B cell (primary cell): ENCODE results near the gene METAP1D. TPM values are rescaled to one million over a fixed set of nuclear protein-coding genes. Genes with fewer than 3 reads are reported as not detected.
A peak's percentile ranks its signal among the peaks of the same experiment; 100 is the strongest.

Experiments used
- ATAC-seq: fragments of 200-7000 bp; cut with Tn5 transposase; one replicate; pipeline ENCODE4 v1.10.0; 2021; ENCODE audit warnings: low read depth, mild to moderate bottlenecking, moderate number of reproducible peaks, moderate library complexity
- CTCF ChIA-PET: fragments of 350-600 bp; sonication (Branson Sonifier 250); formaldehyde crosslinking; loops from one replicate; lab custom pipeline; 2021; ENCODE audit warnings: antibody characterized with exemption, inconsistent platforms; lab: Charles Lee
- POLR2A ChIA-PET: fragments of 350-600 bp; sonication (Branson Sonifier 250); formaldehyde crosslinking; loops from one replicate; lab custom pipeline; 2021; ENCODE audit warnings: antibody characterized with exemption; lab: Charles Lee
- DNase-seq: peaks from one replicate; pipeline ENCODE4 v3.0.0; 2013
- H2AFZ ChIP-seq: 2 replicates; pipeline ENCODE4 v1.6.1; 2012; ENCODE audit warnings: mild to moderate bottlenecking, low read depth, low read length; ENCODE audit not compliant: insufficient read depth, poor library complexity, severe bottlenecking
- H3K27ac ChIP-seq, 2 donors: 1 replicate in 1 of 2; 2 replicates in 1 of 2; pipeline ENCODE4 v1.5.1; 2012 to 2013; ENCODE audit warnings: low read length in 2 of 2, mild to moderate bottlenecking in 2 of 2, moderate library complexity in 1 of 2
- H3K27me3 ChIP-seq, 4 experiments: fragments of 200-600 bp in 1 of 4; sonication (generic) in 1 of 4; replicated peaks in 1 of 4; 1 replicate in 2 of 4; 2 replicates in 2 of 4; pipeline versions ENCODE4 v1.6.1 to v1.7.0; 2013 to 2016; ENCODE audit warnings: low read length in 3 of 4, mild to moderate bottlenecking in 2 of 4, mixed read lengths in 1 of 4, moderate library complexity in 1 of 4; ENCODE audit not compliant: insufficient read depth in 4 of 4, control insufficient read depth in 3 of 4; ENCODE audit errors: control extremely low read depth in 1 of 4
- H3K36me3 ChIP-seq, 2 experiments: replicated peaks in 1 of 2; 1 replicate in 1 of 2; 2 replicates in 1 of 2; pipeline versions ENCODE4 v1.6.1 to v1.7.1; 2013; ENCODE audit warnings: low read length in 1 of 2; ENCODE audit not compliant: insufficient read depth in 2 of 2, control insufficient read depth in 1 of 2; ENCODE audit errors: control extremely low read depth in 1 of 2, extremely low read depth in 1 of 2
- H3K4me1 ChIP-seq, 2 donors: fragments of 200-600 bp in 1 of 2; sonication (generic) in 1 of 2; 1 replicate in 1 of 2; 2 replicates in 1 of 2; pipeline versions ENCODE4 v1.5.1 to v1.6.1; 2013 to 2017; ENCODE audit warnings: low read length in 2 of 2; ENCODE audit not compliant: control insufficient read depth in 2 of 2, insufficient read depth in 2 of 2
- H3K4me2 ChIP-seq: replicated peaks from 2 replicates; pipeline ENCODE3; 2012; ENCODE audit warnings: mild to moderate bottlenecking, low read depth, low read length; ENCODE audit not compliant: poor library complexity, severe bottlenecking
- H3K4me3 ChIP-seq, 5 experiments: fragments of 200-600 bp in 1 of 5; sonication (generic) in 1 of 5; 1 replicate in 3 of 5; 2 replicates in 2 of 5; pipeline versions ENCODE4 v1.5.1 to v1.7.0; 2011 to 2016; ENCODE audit warnings: low read length in 4 of 5, mild to moderate bottlenecking in 4 of 5, low read depth in 2 of 5, control low read depth in 1 of 5, moderate library complexity in 1 of 5; ENCODE audit not compliant: insufficient read depth in 1 of 5; ENCODE audit errors: control extremely low read depth in 1 of 5, extremely low read depth in 1 of 5
- H3K79me2 ChIP-seq: fragments of 200-600 bp; sonication (generic); one replicate; pipeline ENCODE4 v1.6.0; 2016; ENCODE audit warnings: low read length; ENCODE audit not compliant: control insufficient read depth, insufficient read depth
- H3K9ac ChIP-seq: fragments of 200-600 bp; sonication (generic); 2 replicates; pipeline ENCODE4 v1.6.1; 2017; ENCODE audit warnings: mild to moderate bottlenecking, low read length, moderate library complexity
- H3K9me3 ChIP-seq, 3 donors: one replicate each; pipeline versions ENCODE4 v1.6.1 to v1.7.1; 2013; ENCODE audit warnings: low read length in 2 of 3; ENCODE audit not compliant: control insufficient read depth in 2 of 3, insufficient read depth in 1 of 3; ENCODE audit errors: control extremely low read depth in 1 of 3
- H4K20me1 ChIP-seq: 2 replicates; pipeline ENCODE4 v1.6.0; 2012; ENCODE audit warnings: mild to moderate bottlenecking, low read length; ENCODE audit not compliant: insufficient read depth, control insufficient read depth, poor library complexity, severe bottlenecking
- H3K27ac Mint-ChIP-seq: one replicate; pipeline ENCODE4 v1.8.0; 2021; ENCODE audit warnings: mixed read lengths
- H3K27me3 Mint-ChIP-seq: one replicate; pipeline ENCODE4 v1.8.0; 2021; ENCODE audit warnings: mixed read lengths
- H3K4me1 Mint-ChIP-seq: one replicate; pipeline ENCODE4 v1.8.0; 2021; ENCODE audit warnings: mixed read lengths
- H3K4me3 Mint-ChIP-seq: one replicate; pipeline ENCODE4 v1.8.0; 2021; ENCODE audit warnings: mixed read lengths
- H3K9me3 Mint-ChIP-seq: one replicate; pipeline ENCODE4 v1.8.0; 2022; ENCODE audit warnings: mixed read lengths; ENCODE audit not compliant: insufficient read depth
- EZH2 ChIP-seq: IDR thresholded peaks from 2 replicates; pipeline ENCODE4 v1.6.1; 2012; ENCODE audit warnings: borderline replicate concordance, low read depth, mild to moderate bottlenecking, moderate library complexity, low read length; ENCODE audit not compliant: insufficient read depth, poor library complexity, severe bottlenecking
- WGBS: methylation state at CpG from one replicate; pipeline ENCODE4 v1.1.5; 2013; ENCODE audit warnings: missing lambda C conversion rate; ENCODE audit not compliant: insufficient coverage; 5-methylcytosine and 5-hydroxymethylcytosine counted together
- intact Hi-C: fragments of 100-400 bp; cut with micrococcal nuclease; formaldehyde crosslinking; loops from one replicate; pipeline ENCODE4 v1.10.0; 2022
- polyA plus RNA-seq: library from polyadenylated mRNA; depleted of rRNA; stranded (reverse); fragments of >200 nt; gene quantifications from 2 replicates; pipeline ENCODE4 v1.2.3, GENCODE V29; 2012
- total RNA-seq, 2 donors: library from RNA; stranded (reverse); fragments of 120-200 nt in 1 of 2; gene quantifications; 1 replicate in 1 of 2; 2 replicates in 1 of 2; pipeline versions ENCODE4 v1.2.3 to v1.2.4, GENCODE V29; 2013 to 2022
- TF ChIP-seq, protein P1 (sequence below): fragments of 200-600 bp; IDR thresholded peaks from one replicate; pipeline ENCODE4 v1.8.0; 2022; ENCODE audit warnings: antibody characterized with exemption, mild to moderate bottlenecking

The METAP1D gene
- total and polyA plus RNA-seq, 2 donors (not counting 1 experiment from before 2014, with no cell fraction given): 7.8 to 8.9 TPM

DNA sequence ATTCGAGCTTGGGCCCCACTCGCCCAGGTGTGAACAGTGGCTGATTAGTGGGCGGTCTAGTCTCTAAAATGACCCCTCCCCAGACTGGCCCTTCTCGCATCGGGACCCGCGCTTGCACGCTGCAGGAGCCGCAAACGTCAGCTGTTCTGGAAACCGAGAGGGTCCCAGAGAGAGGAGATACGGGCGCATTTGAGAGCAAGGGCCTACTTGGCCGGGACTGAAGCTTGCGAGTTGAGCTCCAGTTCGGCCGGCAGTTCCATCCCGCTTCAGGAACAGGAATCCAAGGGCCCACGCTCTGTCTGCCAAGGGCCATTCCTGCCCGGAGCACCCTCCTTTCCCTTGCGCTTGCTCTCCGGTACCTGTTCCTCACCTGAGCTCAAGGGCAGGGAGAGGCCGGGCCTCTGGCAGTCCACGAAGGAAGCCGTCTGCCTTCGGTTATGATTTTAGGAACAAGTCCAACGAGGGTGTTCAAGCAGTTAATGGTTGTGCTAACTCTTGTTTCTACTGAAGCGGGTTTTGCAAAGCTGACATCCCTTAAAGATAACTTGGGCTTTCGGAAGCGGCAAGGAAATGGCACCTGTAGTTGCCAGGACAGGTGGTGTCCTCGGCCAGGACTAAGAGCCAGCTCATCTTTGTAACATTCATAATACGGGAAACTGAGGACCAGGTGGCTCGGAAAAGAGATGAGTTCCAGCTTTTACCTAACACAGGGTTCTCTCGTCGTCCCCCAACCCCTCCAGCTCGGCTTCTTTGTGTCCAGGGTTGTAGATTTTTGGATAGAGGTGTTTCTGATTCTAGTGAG is 81.7 kb downstream of the METAP1D start:
- Mint-ChIP-seq H3K27me3 (peaks cover 61% of the 10 kb centered on the region), H3K9me3 (no peaks in the 10 kb centered on the region), H3K4me3 (no peak overlapping the region), H3K4me1 (peaks cover 32% of the 10 kb centered on the region), H3K27ac (no peak overlapping the region)
- peaks cover 0 to 73% (median 36%) of the 10 kb centered on the region in 3 donors for H3K9me3 ChIP-seq
- no peak overlapping the region for H3K9ac ChIP-seq
- H3K4me1 ChIP-seq: peaks cover 49 to 63% of the 10 kb centered on the region in 2 donors
- intact Hi-C loops: no loop called here
- peak; percentile 44 for TF ChIP-seq EZH2
- TF ChIP-seq, protein P1, sequence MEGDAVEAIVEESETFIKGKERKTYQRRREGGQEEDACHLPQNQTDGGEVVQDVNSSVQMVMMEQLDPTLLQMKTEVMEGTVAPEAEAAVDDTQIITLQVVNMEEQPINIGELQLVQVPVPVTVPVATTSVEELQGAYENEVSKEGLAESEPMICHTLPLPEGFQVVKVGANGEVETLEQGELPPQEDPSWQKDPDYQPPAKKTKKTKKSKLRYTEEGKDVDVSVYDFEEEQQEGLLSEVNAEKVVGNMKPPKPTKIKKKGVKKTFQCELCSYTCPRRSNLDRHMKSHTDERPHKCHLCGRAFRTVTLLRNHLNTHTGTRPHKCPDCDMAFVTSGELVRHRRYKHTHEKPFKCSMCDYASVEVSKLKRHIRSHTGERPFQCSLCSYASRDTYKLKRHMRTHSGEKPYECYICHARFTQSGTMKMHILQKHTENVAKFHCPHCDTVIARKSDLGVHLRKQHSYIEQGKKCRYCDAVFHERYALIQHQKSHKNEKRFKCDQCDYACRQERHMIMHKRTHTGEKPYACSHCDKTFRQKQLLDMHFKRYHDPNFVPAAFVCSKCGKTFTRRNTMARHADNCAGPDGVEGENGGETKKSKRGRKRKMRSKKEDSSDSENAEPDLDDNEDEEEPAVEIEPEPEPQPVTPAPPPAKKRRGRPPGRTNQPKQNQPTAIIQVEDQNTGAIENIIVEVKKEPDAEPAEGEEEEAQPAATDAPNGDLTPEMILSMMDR: no peak
- ATAC-seq (no peak), DNase-seq (peak; percentile 41)
- ChIA-PET POLR2A (interaction anchor here (0.6 to 2.2 kb wide), 3 partner anchors 14 to 237 kb away, joined by 3 to 8 read pairs (median 6); no protein-coding TSS in a partner anchor), CTCF (interaction anchor here (0.7 to 1.3 kb wide), 2 partner anchors 8 to 10 kb away, joined by 3 read pairs; no protein-coding TSS in a partner anchor)
- H3K4me3 ChIP-seq: no peak overlapping the region
- H3K4me2 ChIP-seq: no peak overlapping the region
- H2AFZ ChIP-seq: no peak overlapping the region
- H3K36me3 ChIP-seq: no peaks in the 10 kb centered on the region
- peaks cover 6% of the 10 kb centered on the region for H4K20me1 ChIP-seq
- H3K27ac ChIP-seq: no peak overlapping the region
- H3K27me3 ChIP-seq: peaks cover 0 to 75% (median 73%) of the 10 kb centered on the region in 4 experiments
- H3K79me2 ChIP-seq: no peaks in the 10 kb centered on the region
- WGBS: 14% methylated on average over 28 of the region's 36 CpGs
